Suppressor macrophage (primary cell): ENCODE data around the gene RPS6KL1.

Source experiments
- DNase-seq, 4 experiments: peaks; one replicate each; pipeline ENCODE4 v3.0.0-alpha.2; 2020 to 2022

Gene RPS6KL1

GRCh38 chr14:74911704-74912103 lies 11.4 kb downstream of the RPS6KL1 start:
- DNase-seq = no peak

- no peak for DNase-seq
These were observed 11.8 kb downstream of the RPS6KL1 start for GRCh38 chr14:74911221-74911620.

GRCh38 chr14:74910556-74910955 lies 12.5 kb downstream of the RPS6KL1 start:
- DNase-seq = no peak

GRCh38 chr14:74909911-74910310 lies 13.1 kb downstream of the RPS6KL1 start:
- no peak for DNase-seq

- no peak for DNase-seq
These were observed 13.6 kb downstream of the RPS6KL1 start for GRCh38 chr14:74909501-74909900.

GRCh38 chr14:74908861-74909341 lies 14.2 kb downstream of the RPS6KL1 start:
- no peak for DNase-seq

- no peak for DNase-seq
These were observed 15.3 kb downstream of the RPS6KL1 start for GRCh38 chr14:74907744-74908143.

- DNase-seq = peak in 1 of 4 experiments; percentile 42
These were observed 16.0 kb downstream of the RPS6KL1 start for GRCh38 chr14:74906925-74907521.

- peak; percentile 68 to 88 (median 83) for DNase-seq
These were observed 17.4 kb downstream of the RPS6KL1 start for GRCh38 chr14:74905595-74906142.

GRCh38 chr14:74904635-74905503 lies 18.2 kb downstream of the RPS6KL1 start:
- DNase-seq = no peak

- no peak for DNase-seq
These were observed 19.9 kb downstream of the RPS6KL1 start for GRCh38 chr14:74902941-74903705.

- DNase-seq = no peak
These were observed 24.4 kb downstream of the RPS6KL1 start for GRCh38 chr14:74898694-74899093.

- DNase-seq = no peak
These were observed 25.0 kb downstream of the RPS6KL1 start for GRCh38 chr14:74898083-74898482.

GRCh38 chr14:74897642-74898041 lies 25.4 kb downstream of the RPS6KL1 start:
- no peak for DNase-seq

GRCh38 chr14:74896400-74896799 lies 26.7 kb downstream of the RPS6KL1 start:
- no peak for DNase-seq

- peak; percentile 57 to 85 (median 69) for DNase-seq
These were observed 29.4 kb downstream of the RPS6KL1 start for GRCh38 chr14:74893614-74894091.

- DNase-seq = peak; percentile 52 to 77 (median 64)
These were observed 30.3 kb downstream of the RPS6KL1 start for GRCh38 chr14:74892745-74893144.

GRCh38 chr14:74891870-74892269 lies 31.2 kb downstream of the RPS6KL1 start:
- DNase-seq = peak; percentile 40 to 77 (median 58)

- DNase-seq = no peak
These were observed 32.8 kb downstream of the RPS6KL1 start for GRCh38 chr14:74890262-74890661.

GRCh38 chr14:74888164-74889158 lies 34.6 kb downstream of the RPS6KL1 start:
- DNase-seq = no peak

GRCh38 chr14:74886001-74886400 lies 37.1 kb downstream of the RPS6KL1 start:
- no peak for DNase-seq
